ENCODE data around the gene ZDHHC8. TPM values are rescaled to one million over a fixed set of nuclear protein-coding genes. Genes with fewer than 3 reads are reported as not detected.

Gene ZDHHC8
- total RNA-seq, 2 experiments from 2014 or later: 44.5 to 44.8 TPM

DNA sequence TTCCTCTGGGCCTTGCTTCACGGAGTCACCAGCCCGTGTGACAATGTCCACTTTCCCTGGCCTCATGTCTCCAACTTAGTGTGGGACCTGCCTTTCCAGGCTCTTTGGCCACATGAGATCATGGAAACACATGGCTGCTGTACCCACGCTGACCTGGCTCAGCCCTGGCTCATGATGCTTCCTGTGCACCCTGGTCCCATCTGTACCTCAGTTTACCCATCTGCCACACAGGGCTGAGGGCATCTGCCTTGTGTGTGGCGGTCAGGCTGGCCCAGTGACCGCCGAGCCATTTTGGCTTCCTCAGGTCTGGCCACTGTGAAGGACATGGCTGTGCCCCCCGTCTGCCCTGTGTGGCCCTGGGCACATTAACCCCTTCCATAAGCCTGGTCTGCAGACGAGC lies 51.5 kb downstream of the ZDHHC8 start:
- ChIA-PET POLR2A (no interaction called here), CTCF (no interaction called here)
- Mint-ChIP-seq H3K4me3 (no peak overlapping the region), H3K36me3 (ENCODE audit: low read depth) (no peaks in the 10 kb centered on the region), H3K4me1 (ENCODE audit: low read depth) (no peaks in the 10 kb centered on the region), H3K9me3 (no peaks in the 10 kb centered on the region), H3K27me3 (no peaks in the 10 kb centered on the region), H3K27ac (no peak overlapping the region)
- TF ChIP-seq, protein P1, sequence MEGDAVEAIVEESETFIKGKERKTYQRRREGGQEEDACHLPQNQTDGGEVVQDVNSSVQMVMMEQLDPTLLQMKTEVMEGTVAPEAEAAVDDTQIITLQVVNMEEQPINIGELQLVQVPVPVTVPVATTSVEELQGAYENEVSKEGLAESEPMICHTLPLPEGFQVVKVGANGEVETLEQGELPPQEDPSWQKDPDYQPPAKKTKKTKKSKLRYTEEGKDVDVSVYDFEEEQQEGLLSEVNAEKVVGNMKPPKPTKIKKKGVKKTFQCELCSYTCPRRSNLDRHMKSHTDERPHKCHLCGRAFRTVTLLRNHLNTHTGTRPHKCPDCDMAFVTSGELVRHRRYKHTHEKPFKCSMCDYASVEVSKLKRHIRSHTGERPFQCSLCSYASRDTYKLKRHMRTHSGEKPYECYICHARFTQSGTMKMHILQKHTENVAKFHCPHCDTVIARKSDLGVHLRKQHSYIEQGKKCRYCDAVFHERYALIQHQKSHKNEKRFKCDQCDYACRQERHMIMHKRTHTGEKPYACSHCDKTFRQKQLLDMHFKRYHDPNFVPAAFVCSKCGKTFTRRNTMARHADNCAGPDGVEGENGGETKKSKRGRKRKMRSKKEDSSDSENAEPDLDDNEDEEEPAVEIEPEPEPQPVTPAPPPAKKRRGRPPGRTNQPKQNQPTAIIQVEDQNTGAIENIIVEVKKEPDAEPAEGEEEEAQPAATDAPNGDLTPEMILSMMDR (IDR thresholded peaks at IDR 0.05): no peak
- intact Hi-C loops (cut with micrococcal nuclease): no loop called here
- DNase-seq: no peak
- no peak for ATAC-seq

DNA sequence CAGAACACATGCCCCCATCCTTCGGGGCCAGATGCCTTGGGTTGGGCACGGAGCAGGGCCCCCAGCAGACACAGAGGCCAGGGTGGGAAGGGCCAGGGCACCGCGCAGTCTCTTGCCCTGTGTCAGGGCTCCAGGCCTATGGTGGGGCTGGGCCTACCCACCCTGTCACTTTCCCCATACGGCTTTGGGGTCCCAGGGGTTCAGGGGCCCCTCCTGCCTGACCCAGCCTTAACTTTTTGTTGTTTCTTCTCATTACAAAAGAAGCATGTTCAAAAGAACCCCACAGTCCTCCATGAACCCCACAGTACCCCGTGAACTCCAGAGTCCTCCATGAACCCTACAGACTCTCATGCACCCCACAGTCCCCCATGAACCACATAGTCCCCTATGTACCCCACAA lies 52.2 kb downstream of the ZDHHC8 start:
- Mint-ChIP-seq H3K9me3 (no peaks in the 10 kb centered on the region), H3K27me3 (no peaks in the 10 kb centered on the region), H3K27ac (no peak overlapping the region), H3K4me3 (no peak overlapping the region), H3K4me1 (ENCODE audit: low read depth) (no peaks in the 10 kb centered on the region), H3K36me3 (ENCODE audit: low read depth) (no peaks in the 10 kb centered on the region)
- POLR2A ChIA-PET: no interaction called here
- CTCF ChIA-PET: no interaction called here
- ATAC-seq (no peak), DNase-seq (no peak)
- intact Hi-C loops (cut with micrococcal nuclease): no loop called here
- TF ChIP-seq, protein P1 (IDR thresholded peaks at IDR 0.05): no peak

DNA sequence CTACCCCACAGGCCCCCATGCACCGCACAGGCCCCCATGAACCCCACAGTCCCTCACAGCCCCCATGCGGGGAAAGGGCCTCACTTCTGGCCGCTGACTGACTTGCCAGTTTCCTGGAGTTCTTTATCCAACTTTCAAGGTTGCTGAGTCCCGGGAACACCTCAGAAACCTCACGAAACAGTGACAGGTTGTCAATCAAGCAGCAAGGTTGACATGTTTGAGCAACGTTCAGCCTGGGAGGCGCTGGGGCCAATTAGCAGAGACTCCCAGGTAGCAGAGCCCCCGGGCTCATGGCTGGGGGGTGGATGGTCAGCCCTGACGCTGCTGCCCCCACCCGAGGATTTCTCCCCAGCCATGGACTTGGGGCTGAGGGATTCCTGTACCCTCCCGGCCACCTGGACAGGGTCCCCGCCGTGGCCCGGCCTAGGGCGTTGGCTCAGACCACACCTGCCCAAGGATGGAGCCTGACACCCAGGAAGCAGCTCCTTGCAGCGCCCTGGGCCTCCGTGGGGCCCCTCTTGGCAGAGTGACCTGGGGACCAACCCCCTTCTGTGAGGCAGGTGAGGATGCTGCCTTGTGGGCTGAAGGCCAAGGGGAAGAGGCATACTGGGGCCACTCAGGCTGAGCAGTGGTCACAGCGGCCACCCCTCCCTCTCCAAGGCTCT lies 53.0 kb downstream of the ZDHHC8 start:
- intact Hi-C loops (cut with micrococcal nuclease): no loop called here
- H3K9me3 Mint-ChIP-seq: no peaks in the 10 kb centered on the region
- no peak overlapping the region for H3K4me3 Mint-ChIP-seq
- no peak for ATAC-seq
- no peaks in the 10 kb centered on the region for H3K27me3 Mint-ChIP-seq
- ChIA-PET POLR2A (no interaction called here), CTCF (no interaction called here)
- H3K4me1 Mint-ChIP-seq (ENCODE audit: low read depth): peaks cover under 1% of the 10 kb centered on the region
- H3K27ac Mint-ChIP-seq: no peak overlapping the region
- TF ChIP-seq, protein P1 (IDR thresholded peaks at IDR 0.05): no peak
- H3K36me3 Mint-ChIP-seq (ENCODE audit: low read depth): no peaks in the 10 kb centered on the region
- DNase-seq: no peak

DNA sequence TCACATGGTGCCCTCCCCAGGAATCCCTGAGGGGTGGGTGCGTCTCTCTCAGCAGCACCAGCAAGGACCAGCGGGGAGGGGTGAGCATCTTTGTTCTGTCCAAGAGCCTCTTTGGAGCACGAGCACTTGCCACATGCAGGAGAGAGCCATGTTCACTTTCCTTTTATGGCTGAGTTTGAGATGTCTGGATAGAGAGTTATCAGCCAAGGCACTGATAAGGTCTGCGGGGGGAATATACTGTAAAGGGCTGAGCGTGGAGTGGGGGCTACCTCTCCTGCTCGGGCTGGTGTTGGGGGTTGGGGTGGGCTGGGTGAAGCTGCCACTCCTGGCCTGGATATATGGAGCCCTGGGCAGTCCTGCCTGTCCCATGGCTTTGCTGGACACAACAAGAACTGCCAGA lies 54.1 kb downstream of the ZDHHC8 start:
- Mint-ChIP-seq H3K4me3 (no peak overlapping the region), H3K27ac (no peak overlapping the region), H3K36me3 (ENCODE audit: low read depth) (no peaks in the 10 kb centered on the region), H3K4me1 (ENCODE audit: low read depth) (peaks cover 3% of the 10 kb centered on the region), H3K9me3 (no peaks in the 10 kb centered on the region), H3K27me3 (no peaks in the 10 kb centered on the region)
- TF ChIP-seq, protein P1 (IDR thresholded peaks at IDR 0.05): no peak
- intact Hi-C loops (cut with micrococcal nuclease): no loop called here
- ChIA-PET CTCF (no interaction called here), POLR2A (no interaction called here)
- ATAC-seq (no peak), DNase-seq (no peak)

DNA sequence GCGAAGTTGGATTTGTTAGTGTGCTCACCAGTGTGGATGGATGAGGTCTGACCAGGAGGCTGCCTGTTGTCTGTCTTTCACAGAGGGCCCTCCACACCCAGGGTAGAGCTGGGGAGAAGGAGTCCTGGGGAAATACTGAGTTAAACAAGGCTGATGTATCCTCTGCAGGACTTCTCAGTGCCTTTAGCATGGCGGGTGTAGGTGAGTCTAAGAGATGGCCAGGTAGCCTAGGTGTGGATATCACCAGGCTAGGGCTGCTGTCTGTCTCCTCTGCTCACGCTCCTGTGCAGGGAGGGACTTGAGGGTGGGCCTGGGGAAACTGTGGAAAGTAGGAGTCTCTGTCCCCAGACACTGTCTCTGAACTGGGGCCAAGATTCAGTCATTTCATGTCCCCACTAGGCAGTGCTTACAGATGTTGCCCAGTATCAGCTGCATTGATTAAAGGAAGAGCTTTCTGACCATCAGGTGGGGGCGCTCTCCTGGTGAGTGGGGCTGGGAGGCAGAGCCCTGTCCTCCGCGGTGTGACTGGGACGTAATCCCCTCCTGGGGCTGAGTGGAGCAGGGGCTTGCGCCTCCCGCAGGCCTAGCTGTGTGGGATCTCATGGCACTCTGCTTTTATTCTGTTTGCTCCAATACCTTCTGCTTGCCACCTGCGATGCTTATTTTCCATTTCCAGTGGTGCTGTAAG lies 54.7 kb downstream of the ZDHHC8 start:
- Mint-ChIP-seq H3K36me3 (ENCODE audit: low read depth) (no peaks in the 10 kb centered on the region), H3K4me1 (ENCODE audit: low read depth) (peaks cover 3% of the 10 kb centered on the region), H3K9me3 (no peaks in the 10 kb centered on the region), H3K27me3 (no peaks in the 10 kb centered on the region), H3K27ac (no peak overlapping the region), H3K4me3 (no peak overlapping the region)
- CTCF ChIA-PET: interaction anchor here (0.5 kb wide), 1 partner anchor 115 kb away, joined by 3 read pairs; no protein-coding TSS in a partner anchor
- ATAC-seq: peak; percentile 17
- no peak for DNase-seq
- TF ChIP-seq, protein P1 (IDR thresholded peaks at IDR 0.05): no peak
- intact Hi-C loops (cut with micrococcal nuclease): no loop called here
- POLR2A ChIA-PET: interaction anchor here (0.8 kb wide), 1 partner anchor 68 kb away, joined by 3 read pairs; no protein-coding TSS in a partner anchor
